LNCaP clone FGC (cell line): ENCODE results near the gene DR1.

Experiments
- DNase-seq: peaks from one replicate; pipeline ENCODE4 v3.0.0-alpha.2; 2011; ENCODE audit warnings: low read depth
- H3K4me3 ChIP-seq: 2 replicates; pipeline ENCODE4 v1.5.1; 2011; ENCODE audit warnings: mild to moderate bottlenecking, low read depth, low read length, control low read depth
- TF ChIP-seq, protein P1 (sequence below): IDR thresholded peaks from 2 replicates; pipeline ENCODE4 v1.5.1; 2012; ENCODE audit warnings: mild to moderate bottlenecking; ENCODE audit not compliant: control insufficient read depth, insufficient read depth; ENCODE audit errors: extremely low read depth

DR1 gene

DNA sequence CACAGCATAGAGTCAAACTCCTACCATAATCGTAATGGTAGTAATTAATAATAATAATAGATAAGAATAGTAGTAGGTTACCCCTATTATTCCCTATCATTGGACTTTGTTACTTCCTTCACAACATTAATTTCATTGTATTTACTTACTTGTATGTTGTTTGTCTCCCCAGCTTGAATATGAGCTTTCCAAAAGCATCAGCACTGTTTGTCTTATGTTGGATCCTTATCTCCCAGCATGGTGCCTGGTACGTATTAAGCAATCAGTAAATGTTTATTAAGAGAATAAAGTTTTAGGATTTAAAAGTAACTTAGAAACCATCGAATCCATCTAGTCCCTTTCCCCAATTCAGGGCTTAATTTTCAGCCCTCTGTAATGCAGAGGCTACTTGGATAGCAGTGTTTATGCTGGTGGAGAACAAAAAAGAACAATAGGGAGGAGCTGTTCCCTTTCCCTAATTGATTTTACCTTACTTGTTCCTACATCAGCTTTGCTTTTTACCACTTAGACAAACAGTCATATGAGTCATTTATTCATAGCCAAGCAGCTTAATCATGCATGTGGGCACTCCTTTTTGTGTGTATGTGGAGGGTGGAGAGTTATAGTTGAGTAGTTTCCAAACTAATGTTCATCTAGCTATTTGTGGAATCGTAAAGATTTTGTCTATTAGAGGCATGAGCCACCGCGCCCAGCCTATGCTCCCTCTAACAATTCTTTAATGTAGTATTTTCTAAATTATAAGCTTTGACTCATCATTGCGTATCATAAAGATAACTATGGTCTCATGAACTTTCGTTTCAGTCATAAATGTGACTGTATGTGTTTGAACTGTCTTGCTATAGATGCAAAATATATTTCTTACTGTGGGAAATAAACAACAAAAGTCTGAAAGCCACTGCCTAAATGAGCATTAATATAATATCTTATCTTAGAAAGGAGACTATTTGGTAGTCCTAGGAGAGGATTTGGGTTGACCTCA lies 20.9 kb upstream of the DR1 start:
- DNase-seq, result peak; percentile 84
- TF ChIP-seq, protein P1, sequence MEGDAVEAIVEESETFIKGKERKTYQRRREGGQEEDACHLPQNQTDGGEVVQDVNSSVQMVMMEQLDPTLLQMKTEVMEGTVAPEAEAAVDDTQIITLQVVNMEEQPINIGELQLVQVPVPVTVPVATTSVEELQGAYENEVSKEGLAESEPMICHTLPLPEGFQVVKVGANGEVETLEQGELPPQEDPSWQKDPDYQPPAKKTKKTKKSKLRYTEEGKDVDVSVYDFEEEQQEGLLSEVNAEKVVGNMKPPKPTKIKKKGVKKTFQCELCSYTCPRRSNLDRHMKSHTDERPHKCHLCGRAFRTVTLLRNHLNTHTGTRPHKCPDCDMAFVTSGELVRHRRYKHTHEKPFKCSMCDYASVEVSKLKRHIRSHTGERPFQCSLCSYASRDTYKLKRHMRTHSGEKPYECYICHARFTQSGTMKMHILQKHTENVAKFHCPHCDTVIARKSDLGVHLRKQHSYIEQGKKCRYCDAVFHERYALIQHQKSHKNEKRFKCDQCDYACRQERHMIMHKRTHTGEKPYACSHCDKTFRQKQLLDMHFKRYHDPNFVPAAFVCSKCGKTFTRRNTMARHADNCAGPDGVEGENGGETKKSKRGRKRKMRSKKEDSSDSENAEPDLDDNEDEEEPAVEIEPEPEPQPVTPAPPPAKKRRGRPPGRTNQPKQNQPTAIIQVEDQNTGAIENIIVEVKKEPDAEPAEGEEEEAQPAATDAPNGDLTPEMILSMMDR, result no peak
- H3K4me3 ChIP-seq, result peak overlapping the region; percentile 22

DNA sequence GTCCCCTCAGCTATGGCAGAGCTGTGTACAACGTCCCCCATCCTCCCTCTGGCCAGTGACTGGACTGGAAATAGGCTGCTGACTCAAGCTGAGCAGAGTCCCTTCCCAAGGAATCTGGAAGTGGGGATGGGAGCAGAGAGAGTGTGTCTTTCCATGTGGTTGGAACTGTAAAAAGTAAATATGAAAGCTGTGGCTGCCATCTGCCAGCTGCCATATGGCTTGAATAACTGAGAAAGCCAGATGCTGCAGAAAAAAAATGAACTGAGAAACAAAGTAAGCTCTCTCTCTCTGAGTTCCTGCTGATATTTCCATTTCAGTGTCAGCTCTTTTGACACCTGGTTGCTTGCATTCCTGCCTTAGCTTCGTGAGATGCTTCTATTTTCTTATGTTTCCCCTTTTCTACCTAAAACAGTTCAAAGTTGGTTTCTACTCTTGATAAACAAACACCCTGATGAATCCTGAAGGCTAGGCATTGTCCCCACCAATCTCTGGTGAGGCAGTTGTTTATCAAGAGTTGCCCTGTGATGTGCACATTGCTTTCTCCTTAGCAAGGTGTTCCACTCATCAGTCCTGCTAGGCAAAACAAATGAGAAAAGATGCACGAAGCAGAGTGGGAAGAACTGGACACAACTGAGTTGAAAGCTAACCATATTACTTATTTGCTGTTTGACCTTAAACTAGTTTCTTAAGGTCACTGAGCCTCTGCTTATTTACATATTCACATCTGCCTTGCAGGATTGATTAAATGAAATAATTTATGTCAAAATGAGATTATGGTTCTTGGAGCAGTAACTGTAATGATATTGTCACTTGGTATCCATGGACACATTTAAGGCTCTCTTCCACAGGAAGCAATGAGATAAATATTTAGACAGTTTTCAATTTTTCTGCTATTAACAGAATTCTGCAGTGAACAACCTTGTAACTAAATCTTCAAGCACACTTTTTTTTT lies 16.6 kb upstream of the DR1 start:
- no peak overlapping the region for H3K4me3 ChIP-seq
- no peak for DNase-seq
- TF ChIP-seq, protein P1, result no peak

DNA sequence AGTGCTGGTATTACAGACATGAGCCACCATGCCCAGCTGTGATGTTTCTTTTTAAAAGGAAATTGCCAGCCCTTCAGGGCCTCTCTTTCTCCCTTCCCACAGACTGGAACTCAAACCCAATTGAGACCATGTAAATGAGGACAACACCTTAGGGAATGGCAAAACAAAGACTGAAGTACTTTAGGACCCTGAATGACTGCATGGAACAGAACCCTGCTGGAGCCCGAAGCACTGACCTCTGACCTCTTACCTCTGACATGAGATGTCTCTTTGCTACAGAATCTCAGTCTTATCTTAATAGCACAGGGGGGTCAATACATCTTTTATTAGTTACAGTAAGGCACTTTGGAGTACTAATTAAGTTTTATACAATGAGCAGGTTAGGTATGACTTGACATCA lies 15.5 kb upstream of the DR1 start:
- no peak overlapping the region for H3K4me3 ChIP-seq
- TF ChIP-seq, protein P1, result no peak
- no peak for DNase-seq

DNA sequence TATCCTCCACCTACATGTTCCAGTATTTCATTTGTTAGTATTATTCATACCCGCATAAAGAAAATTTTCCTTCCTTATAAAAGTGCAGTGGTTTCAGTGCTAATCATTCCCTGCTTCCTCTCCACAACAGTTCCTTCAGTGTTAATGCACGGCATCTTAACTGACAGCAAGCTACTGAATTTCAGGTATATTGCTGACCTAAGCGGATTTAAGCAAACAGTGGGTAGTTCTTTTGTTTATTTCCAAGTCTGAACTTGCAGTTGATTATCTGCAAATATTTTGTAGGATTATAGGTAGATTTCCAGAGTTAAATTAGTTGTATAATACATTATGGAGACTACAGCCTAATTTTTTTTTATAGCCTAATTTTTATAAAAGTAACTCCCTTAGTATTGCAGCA lies 15.1 kb upstream of the DR1 start:
- TF ChIP-seq, protein P1, result no peak
- H3K4me3 ChIP-seq, result no peak overlapping the region
- DNase-seq, result no peak

DNA sequence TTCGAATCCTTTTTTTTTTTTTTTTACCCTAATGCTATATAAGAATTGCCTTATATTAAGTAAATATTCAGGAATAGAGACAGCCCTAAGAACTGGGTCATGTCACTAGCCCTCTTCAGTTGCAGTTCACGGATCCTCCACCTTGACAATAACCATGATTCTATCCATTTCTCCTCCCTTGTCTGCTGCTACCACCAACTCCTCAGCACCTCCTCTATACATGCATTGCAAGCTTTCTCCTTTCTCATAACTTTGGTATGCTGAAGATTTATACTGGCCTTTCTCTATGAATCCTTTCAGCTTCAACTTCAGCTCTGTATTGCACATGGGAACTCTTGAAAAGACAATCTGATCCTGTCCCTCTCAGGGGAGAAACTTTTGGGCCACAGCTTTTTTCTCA lies 14.3 kb upstream of the DR1 start:
- no peak overlapping the region for H3K4me3 ChIP-seq
- TF ChIP-seq, protein P1, result no peak
- no peak for DNase-seq

DNA sequence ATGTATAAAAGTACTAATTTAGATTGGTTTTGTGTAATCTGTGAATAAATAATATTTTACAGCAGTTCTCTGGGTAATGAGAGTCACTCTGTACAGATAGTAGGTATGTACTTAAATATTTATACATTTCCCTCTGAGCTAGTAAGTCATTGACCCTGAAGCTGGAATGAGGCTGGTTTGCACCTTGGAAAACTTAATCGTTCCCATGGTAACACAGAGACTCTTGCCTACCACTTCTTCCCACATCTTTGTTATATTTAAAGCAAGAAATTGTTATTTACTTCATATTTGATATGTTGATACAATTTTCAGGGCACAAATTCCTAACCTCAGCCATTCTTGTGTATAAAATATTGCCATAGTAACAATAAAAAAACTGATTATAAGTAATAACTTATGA lies 13.3 kb upstream of the DR1 start:
- TF ChIP-seq, protein P1, result no peak
- DNase-seq, result no peak
- H3K4me3 ChIP-seq, result no peak overlapping the region
